ENCODE results near the gene SHE. TPM values are rescaled to one million over a fixed set of nuclear protein-coding genes. Genes with fewer than 3 reads are reported as not detected.

Gene SHE
- total and polyA plus RNA-seq, 2 donors (not counting 1 experiment from before 2014, with no cell fraction given): not detected

- TF ChIP-seq EZH2 (IDR thresholded peaks at IDR 0.05; ENCODE audit: low read length, missing control alignments) (no peak), CTCF (conservative IDR thresholded peaks at IDR 0.05 in 1 of 2, IDR thresholded peaks at IDR 0.05 in 1 of 2; ENCODE audit: low read depth in 1 of 2, low read length in 2 of 2) (no peak)
These were observed 15.4 kb upstream of the SHE start for GRCh38 chr1:154517661-154518060.

GRCh38 chr1:154514066-154514553 is 11.9 kb upstream of the SHE start:
- H3K4me2 ChIP-seq (ENCODE audit: extremely low read depth, insufficient read depth, low read length): no peak overlapping the region
- H4K20me1 ChIP-seq (ENCODE audit: control insufficient read depth, extremely low read depth, insufficient read depth, low read length): no peaks in the 10 kb centered on the region
- H3K27me3 ChIP-seq (ENCODE audit: control insufficient read depth, insufficient read depth, low read length): peaks cover 4% of the 10 kb centered on the region

More at GRCh38 chr1:154517661-154518060, 15.4 kb upstream of the SHE start:
- Histone ChIP-seq H2AFZ (ENCODE audit: low read length) (no peak overlapping the region), H3K4me1 (ENCODE audit: control insufficient read depth, extremely low read depth, insufficient read depth, low read length) (no peaks in the 10 kb centered on the region), H3K36me3 (ENCODE audit: control insufficient read depth, insufficient read depth, low read length) (no peaks in the 10 kb centered on the region), H3K79me2 (ENCODE audit: control insufficient read depth, insufficient read depth, low read length) (no peaks in the 10 kb centered on the region), H3K4me2 (ENCODE audit: extremely low read depth, insufficient read depth, low read length) (no peak overlapping the region), H3K4me3 (replicated peaks in 1 of 4; ENCODE audit: control extremely low read depth in 1 of 4, insufficient read depth in 1 of 4, low read depth in 3 of 4, low read length in 4 of 4) (no peak overlapping the region), H4K20me1 (ENCODE audit: control insufficient read depth, extremely low read depth, insufficient read depth, low read length) (no peaks in the 10 kb centered on the region), H3K9ac (ENCODE audit: insufficient read depth, low read length) (no peak overlapping the region), H3K27me3 (ENCODE audit: control insufficient read depth, insufficient read depth, low read length) (peaks cover 10% of the 10 kb centered on the region), H3K9me3 (ENCODE audit: control insufficient read depth, insufficient read depth, low read depth, low read length) (no peaks in the 10 kb centered on the region), H3K27ac (ENCODE audit: insufficient read depth, low read length) (no peak overlapping the region)
- no peak for DNase-seq (ENCODE audit: low read depth in 2 of 2)

GRCh38 chr1:154512760-154513159 is 10.5 kb upstream of the SHE start:
- Histone ChIP-seq H3K36me3 (ENCODE audit: control insufficient read depth, insufficient read depth, low read length) (no peaks in the 10 kb centered on the region), H3K9ac (ENCODE audit: insufficient read depth, low read length) (no peak overlapping the region), H3K79me2 (ENCODE audit: control insufficient read depth, insufficient read depth, low read length) (no peaks in the 10 kb centered on the region), H3K9me3 (ENCODE audit: control insufficient read depth, insufficient read depth, low read depth, low read length) (no peaks in the 10 kb centered on the region), H3K27ac (ENCODE audit: insufficient read depth, low read length) (no peak overlapping the region), H3K4me2 (ENCODE audit: extremely low read depth, insufficient read depth, low read length) (no peak overlapping the region), H3K27me3 (ENCODE audit: control insufficient read depth, insufficient read depth, low read length) (peaks cover 9% of the 10 kb centered on the region), H3K4me3 (replicated peaks in 1 of 4; ENCODE audit: control extremely low read depth in 1 of 4, insufficient read depth in 1 of 4, low read depth in 3 of 4, low read length in 4 of 4) (no peak overlapping the region), H4K20me1 (ENCODE audit: control insufficient read depth, extremely low read depth, insufficient read depth, low read length) (no peaks in the 10 kb centered on the region), H3K4me1 (ENCODE audit: control insufficient read depth, extremely low read depth, insufficient read depth, low read length) (no peaks in the 10 kb centered on the region), H2AFZ (ENCODE audit: low read length) (no peak overlapping the region)
- no peak for DNase-seq (ENCODE audit: low read depth in 2 of 2)
- TF ChIP-seq CTCF (conservative IDR thresholded peaks at IDR 0.05 in 1 of 2, IDR thresholded peaks at IDR 0.05 in 1 of 2; ENCODE audit: low read depth in 1 of 2, low read length in 2 of 2) (no peak), EZH2 (IDR thresholded peaks at IDR 0.05; ENCODE audit: low read length, missing control alignments) (no peak)

More at GRCh38 chr1:154514066-154514553, 11.9 kb upstream of the SHE start:
- Histone ChIP-seq H3K4me1 (ENCODE audit: control insufficient read depth, extremely low read depth, insufficient read depth, low read length) (no peaks in the 10 kb centered on the region), H3K36me3 (ENCODE audit: control insufficient read depth, insufficient read depth, low read length) (no peaks in the 10 kb centered on the region), H3K79me2 (ENCODE audit: control insufficient read depth, insufficient read depth, low read length) (no peaks in the 10 kb centered on the region), H2AFZ (ENCODE audit: low read length) (no peak overlapping the region), H3K4me3 (replicated peaks in 1 of 4; ENCODE audit: control extremely low read depth in 1 of 4, insufficient read depth in 1 of 4, low read depth in 3 of 4, low read length in 4 of 4) (no peak overlapping the region), H3K9ac (ENCODE audit: insufficient read depth, low read length) (no peak overlapping the region), H3K27ac (ENCODE audit: insufficient read depth, low read length) (no peak overlapping the region), H3K9me3 (ENCODE audit: control insufficient read depth, insufficient read depth, low read depth, low read length) (no peaks in the 10 kb centered on the region)
- no peak for DNase-seq (ENCODE audit: low read depth in 2 of 2)
- no peak for TF ChIP-seq EZH2 (IDR thresholded peaks at IDR 0.05; ENCODE audit: low read length, missing control alignments)
- TF ChIP-seq CTCF (conservative IDR thresholded peaks at IDR 0.05 in 1 of 2, IDR thresholded peaks at IDR 0.05 in 1 of 2; ENCODE audit: low read depth in 1 of 2, low read length in 2 of 2): no peak

Measured in fibroblast of lung (primary cell).